Adrenal gland (tissue), 12 donors: ENCODE results near the gene LIG1. TPM values are rescaled to one million over a fixed set of nuclear protein-coding genes. Genes with fewer than 3 reads are reported as not detected.
"Not testable (repeated sequence)": the region's sequence is repeated elsewhere in the genome, so short reads cannot be mapped to it uniquely, and the experiment has no call there.

ENCODE experiments used
- DNase-seq, 7 donors: peaks; one replicate each; pipeline ENCODE4 v3.0.0-alpha.2; 2019 to 2020
- H3K27ac ChIP-seq, 5 donors: fragments of 200-600 bp; sonication (generic) in 4 of 5; 1 replicate in 3 of 5; 2 replicates in 2 of 5; pipeline versions ENCODE4 v1.5.1 to v1.8.0; 2016 to 2020; ENCODE audit warnings: mild to moderate bottlenecking in 1 of 5
- H3K27me3 ChIP-seq: fragments of 200-600 bp; 2 replicates; pipeline ENCODE4 v1.8.0; 2021
- H3K36me3 ChIP-seq, 2 donors: fragments of 200-600 bp; replicated peaks in 1 of 2; 1 replicate in 1 of 2; 2 replicates in 1 of 2; pipeline versions ENCODE4 v1.5.1 to v1.8.0; 2018 to 2022
- H3K4me1 ChIP-seq, 2 donors: fragments of 200-600 bp; replicated peaks in 1 of 2; 1 replicate in 1 of 2; 2 replicates in 1 of 2; pipeline versions ENCODE4 v1.5.1 to v1.8.0; 2018 to 2021
- H3K4me3 ChIP-seq, 4 donors: fragments of 200-600 bp; sonication (generic) in 3 of 4; one replicate each; pipeline ENCODE4 v1.5.1; 2016 to 2018
- H3K9me3 ChIP-seq, 3 donors: fragments of 200-600 bp; sonication (generic) in 1 of 3; replicated peaks in 1 of 3; 1 replicate in 2 of 3; 2 replicates in 1 of 3; pipeline versions ENCODE4 v1.5.1 to v1.8.0; 2016 to 2021
- CTCF ChIP-seq, 6 experiments: fragments of 450-650 bp in 4 of 6; fragments of 200-600 bp in 2 of 6; sonication (generic) in 1 of 6; IDR thresholded peaks; 1 replicate in 5 of 6; 2 replicates in 1 of 6; pipeline versions ENCODE4 v1.5.1 to v1.8.0; 2016 to 2021; ENCODE audit warnings: antibody characterized with exemption in 6 of 6, mild to moderate bottlenecking in 2 of 6, moderate library complexity in 1 of 6
- POLR2A ChIP-seq, 2 donors: fragments of 450-650 bp; IDR thresholded peaks; one replicate each; pipeline ENCODE4 v1.6.1; 2017; ENCODE audit warnings: antibody characterized with exemption in 2 of 2, mild to moderate bottlenecking in 2 of 2, moderate library complexity in 1 of 2
- WGBS, 4 donors: extraction: QIAGEN DNeasy Blood & Tissue Kit in 2 of 4; methylation state at CpG; one replicate each; pipeline versions ENCODE4 v1.1.5 to v1.1.7; 2013 to 2017; 5-methylcytosine and 5-hydroxymethylcytosine counted together
- intact Hi-C, 2 donors: fragments of 100-400 bp; cut with DNase I; formaldehyde crosslinking; loops; one replicate each; pipeline versions ENCODE4 v1.14.1 to v1.15.0; 2022 to 2023
- polyA plus RNA-seq, 3 donors: library from polyadenylated mRNA; stranded (reverse); fragments of 200-250 nt in 2 of 3; fragments of 350-450 nt in 1 of 3; fragmentation: Illumina TruSeq in 1 of 3; extraction: RNeasy Lipid Tissue Mini Kit (QIAGEN cat#74804) in 1 of 3; gene quantifications; one replicate each; pipeline ENCODE4 v1.2.3, GENCODE V29; 2013 to 2014
- total RNA-seq, 9 donors: library from RNA; depleted of rRNA in 4 of 9; stranded (reverse); fragments of >200 nt in 4 of 9; fragments of 120-200 nt in 1 of 9; fragmentation: NEBNext Ultra II Directional in 1 of 9; extraction: Animal tissue kit (Norgen Biotek cat#: 25700) in 1 of 9; gene quantifications; one replicate each; pipeline versions ENCODE4 v1.1.0 to v1.2.4, GENCODE V29; 2013 to 2023
- donor health status: healthy with polysubstance abuse.
- donor health status: Bipolar disorder and iron deficiency.
- donor health status: DM: yes; HTN: yes; CAD: no.
- donor health status: DM: no; HTN: no; CAD: no.
- donor health status: DM: no; HTN: no; CAD: no.
- donor health status: DM: yes; HTN: yes; CAD: no.

LIG1 gene
- total and polyA plus RNA-seq, 12 donors: 7.5 to 79.6 (median 15.7) TPM

GRCh38 chr19:48102870-48103751 lies 67.0 kb downstream of the LIG1 start:
- Histone ChIP-seq H3K27me3 (no peaks in the 10 kb centered on the region), H3K4me3 (no peak overlapping the region), H3K27ac (no peak overlapping the region), H3K4me1 (peaks cover 0 to 7% of the 10 kb centered on the region in 2 donors), H3K9me3 (no peaks in the 10 kb centered on the region), H3K36me3 (peaks cover 0 to 21% of the 10 kb centered on the region in 2 donors)
- no peak for TF ChIP-seq POLR2A (IDR thresholded peaks at IDR 0.05)
- TF ChIP-seq CTCF (IDR thresholded peaks at IDR 0.05): peak; percentile 40 to 60 (median 50)
- peak in 3 of 7 donors; percentile 29 to 38 (median 36) for DNase-seq
- WGBS, 4 donors: 56 to 68% (median 67%) methylated on average over 12 to 13 of the region's 13 CpGs
- intact Hi-C loops: loop anchor here in 1 of 2 donors (10.0 kb wide), 1 partner anchor 162 kb away; no protein-coding TSS in a partner anchor

GRCh38 chr19:48095612-48096175 lies 74.5 kb downstream of the LIG1 start:
- Histone ChIP-seq H3K36me3 (peaks cover 0 to 34% of the 10 kb centered on the region in 2 donors), H3K27ac (no peak overlapping the region), H3K9me3 (no peaks in the 10 kb centered on the region), H3K4me3 (no peak overlapping the region), H3K4me1 (no peaks in the 10 kb centered on the region), H3K27me3 (no peaks in the 10 kb centered on the region)
- intact Hi-C loops: no loop called here
- no peak for TF ChIP-seq POLR2A (IDR thresholded peaks at IDR 0.05)
- no peak for TF ChIP-seq CTCF (IDR thresholded peaks at IDR 0.05)
- 78 to 84% (median 82%) methylated on average over 4 of the region's 4 CpGs for WGBS, 4 donors
- no peak for DNase-seq

- 85 to 100% (median 90%) methylated on average over 2 of the region's 2 CpGs for WGBS, 4 donors
- Histone ChIP-seq H3K27me3 (no peaks in the 10 kb centered on the region), H3K9me3 (no peaks in the 10 kb centered on the region), H3K36me3 (peaks cover 0 to 34% of the 10 kb centered on the region in 2 donors), H3K4me1 (peaks cover 0 to 4% of the 10 kb centered on the region in 2 donors), H3K4me3 (no peak overlapping the region), H3K27ac (no peak overlapping the region)
- DNase-seq: no peak
- intact Hi-C loops: no loop called here
- TF ChIP-seq CTCF (IDR thresholded peaks at IDR 0.05) (no peak), POLR2A (IDR thresholded peaks at IDR 0.05) (no peak)
These were observed 75.3 kb downstream of the LIG1 start for GRCh38 chr19:48094855-48095203.

GRCh38 chr19:48094129-48094854 lies 75.9 kb downstream of the LIG1 start:
- 13 to 50% (median 38%) methylated on average over 1 of the region's 1 CpG for WGBS, 4 donors
- Histone ChIP-seq H3K4me1 (peaks cover 0 to 4% of the 10 kb centered on the region in 2 donors), H3K4me3 (no peak overlapping the region), H3K27ac (no peak overlapping the region), H3K36me3 (peaks cover 0 to 34% of the 10 kb centered on the region in 2 donors), H3K9me3 (no peaks in the 10 kb centered on the region), H3K27me3 (no peaks in the 10 kb centered on the region)
- no peak for TF ChIP-seq CTCF (IDR thresholded peaks at IDR 0.05)
- TF ChIP-seq POLR2A (IDR thresholded peaks at IDR 0.05): no peak
- intact Hi-C loops: no loop called here
- no peak for DNase-seq

- WGBS, 4 donors: 80 to 87% (median 83%) methylated on average over 13 of the region's 13 CpGs
These were observed 78.9 kb downstream of the LIG1 start for GRCh38 chr19:48091111-48091718.

More at GRCh38 chr19:48091111-48091718, 78.9 kb downstream of the LIG1 start:
- DNase-seq, H3K4me3 ChIP-seq, H3K27ac ChIP-seq, H3K9me3 ChIP-seq, intact Hi-C loops, H3K27me3 ChIP-seq, H3K4me1 ChIP-seq: not testable (repeated sequence)
- peaks cover 0 to 21% of the 10 kb centered on the region in 2 donors for H3K36me3 ChIP-seq
